Left lung (tissue), 10 donors: ENCODE measurements around the gene UNKL. TPM values are rescaled to one million over a fixed set of nuclear protein-coding genes. Genes with fewer than 3 reads are reported as not detected.
"Not testable (repeated sequence)": the region's sequence is repeated elsewhere in the genome, so short reads cannot be mapped to it uniquely, and the experiment has no call there.

Source experiments
- ATAC-seq: fragments of 200-7000 bp; cut with Tn5 transposase; one replicate; pipeline ENCODE4 v1.9.1; 2020; ENCODE audit warnings: moderate library complexity
- DNase-seq, 4 donors: peaks; one replicate each; pipeline ENCODE4 v3.0.0-alpha.2; 2013 to 2020
- H3K27ac ChIP-seq, 2 donors: fragments of 200-600 bp; sonication (generic) in 1 of 2; one replicate each; pipeline versions ENCODE4 v1.5.0 to v1.8.0; 2020 to 2021
- H3K27me3 ChIP-seq, 2 donors: fragments of 200-600 bp; sonication (generic) in 1 of 2; one replicate each; pipeline versions ENCODE4 v1.5.0 to v1.8.0; 2020 to 2021
- H3K36me3 ChIP-seq, 2 donors: fragments of 200-600 bp; sonication (generic) in 1 of 2; one replicate each; pipeline versions ENCODE4 v1.5.0 to v1.8.0; 2020 to 2021
- H3K4me1 ChIP-seq, 2 donors: fragments of 200-600 bp; one replicate each; pipeline ENCODE4 v1.8.0; 2021
- H3K4me3 ChIP-seq, 2 donors: fragments of 200-600 bp; sonication (generic) in 1 of 2; one replicate each; pipeline versions ENCODE4 v1.5.0 to v1.8.0; 2020 to 2021; ENCODE audit warnings: mild to moderate bottlenecking in 1 of 2
- H3K9me3 ChIP-seq, 2 donors: fragments of 200-600 bp; sonication (generic) in 1 of 2; one replicate each; pipeline versions ENCODE4 v1.5.0 to v1.8.0; 2020 to 2021
- CTCF ChIP-seq, 2 donors: fragments of 200-600 bp; sonication (generic) in 1 of 2; IDR thresholded peaks; one replicate each; pipeline versions ENCODE4 v1.5.0 to v1.8.0; 2021; ENCODE audit warnings: antibody characterized with exemption in 2 of 2
- intact Hi-C, 2 donors: fragments of 100-400 bp; cut with DNase I; formaldehyde crosslinking; loops; one replicate each; pipeline versions ENCODE4 v1.11.2 to v1.14.2; 2022
- polyA plus RNA-seq, 6 donors: library from polyadenylated mRNA; unstranded; fragments of 120-200 nt; gene quantifications; one replicate each; pipeline ENCODE4 v1.2.1, GENCODE V29; 2013; ENCODE audit not compliant: insufficient read length in 6 of 6
- total RNA-seq, 2 donors: library from RNA; stranded (reverse); fragmentation: NEBNext Ultra II Directional; extraction: Animal tissue kit (Norgen Biotek cat#: 25700); gene quantifications; one replicate each; pipeline ENCODE4 v1.2.1, GENCODE V29; 2021
- donor health status: DM: no; HTN: yes; CAD: no.
- donor health status: DM: no; HTN: no; CAD: no.

UNKL gene
- total and polyA plus RNA-seq, 8 donors = 18.9 to 27.3 (median 20.8) TPM

- DNase-seq = no peak
- H3K36me3 ChIP-seq = peaks cover 0 to 40% of the 10 kb centered on the region in 2 donors
- no peaks in the 10 kb centered on the region for H3K9me3 ChIP-seq
- peaks cover 0 to 3% of the 10 kb centered on the region in 2 donors for H3K27me3 ChIP-seq
- H3K27ac ChIP-seq = no peak overlapping the region
- no peak for TF ChIP-seq CTCF (IDR thresholded peaks at IDR 0.05)
- no peak for ATAC-seq
- no peaks in the 10 kb centered on the region for H3K4me1 ChIP-seq
- intact Hi-C loops = no loop called here
- H3K4me3 ChIP-seq = no peak overlapping the region
Measured at GRCh38 chr16:1443403-1443973, 29.0 kb upstream of the UNKL start.

- DNase-seq = no peak
- peaks cover 0 to 6% of the 10 kb centered on the region in 2 donors for H3K27me3 ChIP-seq
- TF ChIP-seq CTCF (IDR thresholded peaks at IDR 0.05) = no peak
- no peaks in the 10 kb centered on the region for H3K9me3 ChIP-seq
- no peak overlapping the region for H3K27ac ChIP-seq
- H3K36me3 ChIP-seq = peaks cover 0 to 32% of the 10 kb centered on the region in 2 donors
- no peak for ATAC-seq
- no peak overlapping the region for H3K4me3 ChIP-seq
- intact Hi-C loops = no loop called here
- no peaks in the 10 kb centered on the region for H3K4me1 ChIP-seq
Measured at GRCh38 chr16:1442697-1443096, 28.2 kb upstream of the UNKL start.

- Histone ChIP-seq H3K4me3 (no peak overlapping the region), H3K4me1 (no peaks in the 10 kb centered on the region), H3K36me3 (peaks cover 0 to 19% of the 10 kb centered on the region in 2 donors), H3K27ac (no peak overlapping the region), H3K27me3 (peaks cover 0 to 6% of the 10 kb centered on the region in 2 donors), H3K9me3 (no peaks in the 10 kb centered on the region)
- no peak for TF ChIP-seq CTCF (IDR thresholded peaks at IDR 0.05)
- intact Hi-C loops = no loop called here
- DNase-seq = no peak
- no peak for ATAC-seq
Measured at GRCh38 chr16:1441391-1441829, 26.9 kb upstream of the UNKL start.

GRCh38 chr16:1439699-1440074 lies 25.2 kb upstream of the UNKL start:
- H3K4me1 ChIP-seq, DNase-seq, ATAC-seq, H3K36me3 ChIP-seq, H3K27me3 ChIP-seq, intact Hi-C loops, H3K4me3 ChIP-seq, H3K27ac ChIP-seq, H3K9me3 ChIP-seq: not testable (repeated sequence)

- H3K4me3 ChIP-seq = no peak overlapping the region
- ATAC-seq (no peak), DNase-seq (no peak)
- H3K9me3 ChIP-seq = no peaks in the 10 kb centered on the region
- no peaks in the 10 kb centered on the region for H3K36me3 ChIP-seq
- intact Hi-C loops = no loop called here
- H3K27ac ChIP-seq = no peak overlapping the region
- H3K27me3 ChIP-seq = peaks cover 0 to 8% of the 10 kb centered on the region in 2 donors
- no peak for TF ChIP-seq CTCF (IDR thresholded peaks at IDR 0.05)
- H3K4me1 ChIP-seq = no peaks in the 10 kb centered on the region
Measured at GRCh38 chr16:1439058-1439698, 24.7 kb upstream of the UNKL start.
